HG03039 (cell line): ENCODE data around the gene CD244.

Experiments
- ATAC-seq: cut with Tn5 transposase; IDR thresholded peaks from one replicate; pipeline ENCODE4 v1.9.1; 2021; ENCODE audit warnings: mild to moderate bottlenecking, moderate library complexity; ENCODE audit not compliant: unreplicated experiment

The CD244 gene

DNA sequence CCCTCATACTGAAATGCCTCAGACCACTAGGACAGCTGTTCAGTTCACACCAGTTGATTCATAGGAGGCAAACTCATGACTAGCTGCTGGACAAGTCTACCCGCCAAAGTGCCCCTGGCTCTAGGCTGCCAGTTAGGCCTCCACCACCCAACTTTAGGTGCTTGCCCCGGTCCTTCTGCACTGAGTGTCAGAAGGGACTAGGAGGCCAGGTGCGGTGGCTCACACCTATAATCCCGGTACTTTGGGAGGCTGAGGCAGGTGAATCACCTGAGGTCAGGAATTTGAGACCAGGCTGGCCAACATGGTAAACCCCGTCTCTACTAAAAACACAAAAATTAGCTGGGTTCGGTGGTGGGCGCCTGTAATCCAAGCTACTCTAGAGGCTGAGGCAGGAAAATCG lies 47.8 kb downstream of the CD244 start:
- ATAC-seq: no peak

DNA sequence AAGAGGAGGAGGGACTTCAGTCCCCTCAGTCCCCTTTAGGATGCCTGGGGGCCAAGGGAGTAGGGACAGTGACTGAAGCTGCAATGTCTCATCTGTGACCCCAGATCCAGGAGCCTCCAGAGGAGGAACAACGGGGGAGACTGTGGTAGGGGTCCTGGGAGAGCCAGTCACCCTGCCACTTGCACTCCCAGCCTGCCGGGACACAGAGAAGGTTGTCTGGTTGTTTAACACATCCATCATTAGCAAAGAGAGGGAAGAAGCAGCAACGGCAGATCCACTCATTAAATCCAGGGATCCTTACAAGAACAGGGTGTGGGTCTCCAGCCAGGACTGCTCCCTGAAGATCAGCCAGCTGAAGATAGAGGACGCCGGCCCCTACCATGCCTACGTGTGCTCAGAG lies 48.4 kb downstream of the CD244 start:
- ATAC-seq: no peak

DNA sequence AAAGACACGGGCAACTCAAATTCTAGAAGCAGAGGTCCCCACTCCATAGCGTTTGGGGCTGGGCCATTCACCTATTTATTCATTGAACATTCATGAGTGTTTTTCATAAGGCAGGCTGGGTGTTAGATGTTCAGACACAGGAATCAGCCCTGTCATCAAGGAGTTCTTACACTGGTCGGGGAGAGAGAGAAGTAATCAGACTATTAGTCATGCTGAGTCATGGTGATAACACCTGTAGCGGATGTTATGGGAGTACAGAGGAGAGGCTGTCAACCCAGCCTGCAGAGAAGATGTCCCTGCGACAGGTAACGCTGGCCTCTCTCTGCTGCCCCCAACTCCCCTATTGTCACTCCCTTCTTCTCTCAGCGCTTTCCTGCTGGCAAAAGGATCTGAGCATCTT lies 49.5 kb downstream of the CD244 start:
- ATAC-seq: no peak

DNA sequence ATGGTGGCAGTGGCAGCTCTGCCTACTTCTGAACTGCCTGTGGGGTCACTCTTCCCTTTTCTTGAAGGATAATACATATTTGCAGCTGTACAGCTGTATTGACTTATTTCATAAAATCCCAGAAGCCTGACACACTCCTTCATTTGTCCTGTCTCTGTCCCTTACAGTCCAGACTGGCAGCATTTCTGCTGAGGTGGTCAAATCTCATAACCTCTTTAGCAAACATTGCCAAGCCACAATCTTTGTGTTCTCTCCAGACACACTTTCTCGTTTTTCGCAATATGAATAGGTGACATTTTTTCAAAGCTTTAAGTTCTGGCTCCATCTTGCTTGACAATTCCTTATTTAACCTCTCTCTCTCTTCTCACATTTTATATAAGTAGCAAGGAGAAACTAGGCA lies 51.5 kb downstream of the CD244 start:
- ATAC-seq: no peak

DNA sequence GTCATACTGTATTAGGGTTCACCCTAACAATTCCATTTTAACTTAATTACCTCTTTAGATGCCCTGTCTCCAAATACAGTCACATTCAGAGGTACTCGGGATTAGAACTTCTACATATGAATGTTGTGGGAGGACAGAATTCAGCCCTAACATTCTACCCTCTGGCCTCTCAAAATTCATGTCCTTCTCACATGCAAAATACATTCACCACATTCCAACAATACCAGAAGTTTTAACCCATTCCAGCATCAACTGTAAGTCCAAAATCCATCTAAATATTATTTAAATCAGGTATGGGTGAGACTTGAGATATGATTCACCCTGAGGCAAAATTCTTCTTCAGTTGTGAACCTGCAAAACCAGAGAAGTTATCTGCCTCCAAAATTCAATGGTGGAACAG lies 52.2 kb downstream of the CD244 start:
- no peak for ATAC-seq

DNA sequence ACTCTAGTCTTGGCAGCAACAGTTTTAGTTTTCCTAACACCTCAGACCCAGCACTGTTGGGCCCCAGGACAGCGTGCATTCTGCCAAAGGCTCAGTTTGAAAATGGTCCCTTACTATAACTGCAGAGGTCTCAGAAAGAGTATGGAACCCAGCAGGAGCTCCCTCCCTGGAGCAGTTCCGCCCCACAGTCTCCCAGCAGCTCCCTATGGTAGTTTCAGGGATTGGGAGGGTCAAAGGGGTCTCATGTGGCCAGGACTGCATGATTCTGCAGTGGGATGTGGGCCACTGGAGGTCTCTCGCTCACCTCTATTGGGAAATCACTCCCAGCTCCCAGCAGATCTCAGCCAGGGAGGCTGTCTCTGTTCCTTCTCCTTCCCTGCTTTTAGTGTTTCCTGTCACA lies 54.4 kb downstream of the CD244 start:
- no peak for ATAC-seq

DNA sequence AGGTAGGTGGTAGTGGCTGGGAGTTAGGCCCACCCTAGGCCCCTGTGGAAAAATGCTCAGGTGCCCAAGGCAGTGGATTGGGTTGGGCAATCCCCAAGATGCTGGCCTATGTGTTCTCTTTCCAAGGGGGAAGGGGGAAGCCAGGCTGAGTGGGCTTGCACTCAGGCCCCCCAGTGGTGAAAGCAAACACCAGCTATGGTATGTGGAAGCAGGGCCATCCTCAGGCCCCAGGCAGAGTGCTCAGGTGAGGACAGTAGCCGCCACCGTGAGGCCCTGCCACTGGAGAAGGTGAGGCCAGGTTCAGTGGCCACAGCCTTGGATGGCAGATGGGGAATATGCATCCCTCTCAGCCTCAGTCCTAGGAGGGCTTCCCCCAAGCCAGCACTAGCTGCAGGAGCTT lies 54.9 kb downstream of the CD244 start:
- no peak for ATAC-seq

DNA sequence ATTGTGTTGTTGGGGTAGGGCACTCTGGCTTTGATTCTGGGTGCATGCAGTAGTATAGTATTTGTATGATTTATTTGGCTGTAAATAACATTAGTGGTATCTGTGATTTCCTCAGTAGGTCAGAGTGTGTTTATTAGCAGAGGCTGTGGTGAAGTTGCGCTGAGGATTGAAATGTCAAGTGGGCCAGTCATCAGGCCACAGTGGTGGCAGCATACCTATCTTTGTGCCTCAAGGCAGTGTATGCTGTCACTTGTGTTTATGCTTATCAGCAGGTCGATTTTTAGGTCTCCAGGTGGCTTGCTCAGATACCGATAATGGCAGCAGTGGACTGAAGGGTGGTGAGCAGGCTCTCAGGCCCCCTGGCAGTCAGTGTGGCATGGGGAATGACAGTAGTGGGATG lies 55.4 kb downstream of the CD244 start:
- ATAC-seq: no peak

DNA sequence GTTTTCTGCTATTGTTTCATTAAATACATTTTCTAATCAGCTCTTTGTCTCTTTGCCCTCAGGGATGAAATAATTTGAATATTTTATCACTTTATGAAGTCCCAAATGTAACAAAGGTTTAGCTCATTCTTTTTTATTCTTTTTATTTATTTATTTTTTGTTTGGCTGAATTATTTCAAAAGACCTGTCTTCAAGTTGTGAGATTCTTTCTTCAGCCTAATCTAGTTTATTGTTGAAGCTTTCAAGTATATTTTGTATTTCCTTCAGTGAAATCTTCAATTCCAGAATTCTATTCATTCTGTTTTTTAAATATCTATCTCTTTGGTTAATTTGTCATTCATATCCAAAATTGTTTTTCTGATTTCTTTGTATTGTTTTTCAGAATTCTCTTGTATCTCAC lies 55.9 kb downstream of the CD244 start:
- ATAC-seq: no peak

DNA sequence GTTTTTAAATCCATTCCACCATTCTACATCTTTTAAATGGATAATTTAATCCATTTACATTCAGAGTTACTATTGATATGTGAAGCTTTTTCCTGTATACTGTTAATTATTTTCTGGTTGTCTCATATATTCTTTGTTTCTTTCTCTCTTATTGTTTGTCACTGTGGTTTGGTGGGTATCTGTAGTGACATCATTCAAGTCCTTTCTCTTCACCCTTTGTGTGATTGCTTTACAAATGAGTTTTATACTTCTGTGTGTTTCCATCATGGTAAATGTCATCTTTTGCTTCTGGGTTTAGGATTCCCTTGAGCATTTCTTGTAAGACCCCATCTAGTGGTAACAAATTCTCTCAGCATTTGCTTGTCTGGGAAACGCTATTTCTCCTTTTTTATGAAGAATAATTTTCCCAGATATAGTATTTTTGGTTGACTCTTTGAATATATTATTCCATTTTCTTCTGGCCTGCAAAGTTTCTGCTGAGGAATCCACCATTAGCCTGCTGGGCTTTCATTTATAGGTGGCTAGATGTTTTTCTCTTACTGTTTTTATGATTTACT lies 56.5 kb downstream of the CD244 start:
- ATAC-seq: no peak

DNA sequence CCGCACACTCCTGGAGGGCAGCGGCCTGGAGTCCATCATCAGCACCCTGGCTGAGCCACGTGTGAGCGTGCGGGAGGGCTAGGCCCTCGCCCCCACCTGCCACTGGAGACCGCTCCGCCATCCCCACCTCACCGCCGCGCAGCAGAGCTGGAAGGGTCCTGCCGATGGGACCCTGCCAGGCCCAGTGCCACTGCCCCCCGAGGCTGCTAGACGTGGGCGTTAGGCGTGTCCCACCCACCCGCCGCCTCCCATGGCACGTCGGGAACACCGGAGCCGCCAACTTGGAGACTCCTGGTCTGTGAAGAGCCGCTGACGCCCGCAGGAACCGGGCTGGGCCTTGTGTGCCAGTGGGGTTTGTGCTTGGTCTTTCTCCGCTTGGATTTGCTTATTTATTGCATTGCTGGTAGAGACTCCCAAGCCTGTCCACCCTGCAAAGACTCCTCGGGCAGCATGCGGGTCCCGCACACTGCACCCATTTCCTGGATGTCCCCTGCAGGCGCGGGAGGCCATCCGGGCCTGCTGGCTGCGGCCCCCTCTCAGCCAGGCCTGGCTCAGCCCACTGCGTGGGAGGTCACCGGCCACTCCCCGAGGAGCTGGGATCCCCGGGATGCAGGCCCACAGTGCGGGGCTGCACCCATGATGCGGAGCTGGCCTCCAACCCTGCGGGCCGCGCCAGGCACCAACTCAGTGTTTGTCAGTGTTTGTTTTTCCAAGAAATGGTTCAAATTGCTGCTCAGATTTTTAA lies 60.7 kb downstream of the CD244 start:
- no peak for ATAC-seq

DNA sequence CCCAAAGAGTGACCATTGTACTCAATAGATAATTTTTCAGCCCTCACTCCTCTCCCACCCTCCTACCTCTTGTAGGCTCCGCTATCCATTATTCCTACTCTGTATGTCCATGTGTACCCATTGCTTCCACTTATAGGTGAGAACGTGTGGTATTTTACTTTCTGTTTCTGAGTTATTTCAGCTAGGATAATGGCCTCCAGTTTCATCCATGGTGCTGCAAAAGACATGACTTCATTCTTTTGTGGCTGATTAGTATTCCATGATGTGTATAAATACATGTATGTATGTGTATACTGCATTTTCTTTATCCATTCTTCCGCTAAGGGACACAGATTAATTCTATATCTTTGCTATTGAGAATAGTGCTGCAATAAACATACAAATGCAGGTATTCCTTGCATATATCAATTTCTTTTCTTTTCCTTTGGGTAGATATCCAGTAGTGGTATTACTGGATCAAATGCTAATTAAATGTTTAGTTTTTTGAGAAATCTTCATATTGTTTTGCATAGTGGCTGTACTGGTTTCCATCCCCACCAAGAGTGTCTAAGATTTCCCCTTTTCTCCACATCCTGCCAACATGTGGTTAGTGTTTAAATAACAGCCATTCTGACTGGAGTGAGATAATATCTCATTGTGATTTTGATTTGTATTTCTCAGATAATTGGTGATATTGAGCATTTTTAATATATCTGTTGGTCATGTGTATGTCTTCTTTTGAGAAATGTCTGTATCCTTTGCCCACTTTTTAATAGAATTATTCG lies 61.9 kb downstream of the CD244 start:
- ATAC-seq: no peak

DNA sequence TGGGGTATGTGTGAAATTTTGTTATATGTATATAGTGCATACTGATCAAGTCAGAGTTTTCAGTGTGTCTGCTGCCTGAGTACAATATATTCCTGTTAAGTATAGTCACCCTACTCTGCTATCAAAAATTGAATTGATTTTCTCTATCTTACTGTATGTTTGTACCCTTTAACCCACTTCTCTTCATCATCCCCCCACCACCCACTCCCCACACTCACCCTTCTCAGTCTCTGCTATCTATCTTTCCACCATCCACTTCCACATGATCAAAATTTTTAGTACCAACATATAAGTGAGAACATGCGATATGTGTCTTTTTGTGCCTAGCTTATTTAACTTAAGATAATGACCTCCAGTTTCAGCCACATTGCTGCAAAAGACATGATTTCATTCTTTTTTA lies 62.5 kb downstream of the CD244 start:
- ATAC-seq: no peak

DNA sequence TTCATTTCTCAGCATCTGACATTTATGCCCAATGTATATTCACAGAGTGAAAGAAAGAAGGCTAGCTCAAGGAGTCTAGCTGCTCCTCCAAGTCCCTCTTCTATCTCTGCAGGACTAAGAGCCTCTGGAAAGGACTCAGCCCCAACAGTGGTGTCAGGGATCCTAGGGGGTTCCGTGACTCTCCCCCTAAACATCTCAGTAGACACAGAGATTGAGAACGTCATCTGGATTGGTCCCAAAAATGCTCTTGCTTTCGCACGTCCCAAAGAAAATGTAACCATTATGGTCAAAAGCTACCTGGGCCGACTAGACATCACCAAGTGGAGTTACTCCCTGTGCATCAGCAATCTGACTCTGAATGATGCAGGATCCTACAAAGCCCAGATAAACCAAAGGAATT lies 63.0 kb downstream of the CD244 start:
- no peak for ATAC-seq

DNA sequence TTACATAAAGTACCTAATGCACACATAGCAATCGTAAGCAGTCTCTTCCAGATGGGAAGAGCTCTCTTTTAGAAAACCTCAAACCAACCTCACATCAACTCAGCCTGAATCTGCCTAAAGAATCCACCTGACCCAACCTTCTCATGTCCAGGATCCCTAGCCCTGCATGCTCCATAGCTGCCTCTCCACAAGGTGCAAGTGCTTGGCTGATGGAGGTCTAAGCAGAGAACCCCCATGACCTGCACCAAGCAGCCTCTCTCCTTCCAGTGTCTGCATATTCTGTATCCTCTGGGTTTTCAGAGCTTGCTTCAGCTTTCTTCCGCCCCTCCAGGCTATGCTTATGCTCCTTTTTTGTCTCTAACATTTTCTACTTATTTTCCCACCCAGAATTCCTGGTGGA lies 64.2 kb downstream of the CD244 start:
- no peak for ATAC-seq

DNA sequence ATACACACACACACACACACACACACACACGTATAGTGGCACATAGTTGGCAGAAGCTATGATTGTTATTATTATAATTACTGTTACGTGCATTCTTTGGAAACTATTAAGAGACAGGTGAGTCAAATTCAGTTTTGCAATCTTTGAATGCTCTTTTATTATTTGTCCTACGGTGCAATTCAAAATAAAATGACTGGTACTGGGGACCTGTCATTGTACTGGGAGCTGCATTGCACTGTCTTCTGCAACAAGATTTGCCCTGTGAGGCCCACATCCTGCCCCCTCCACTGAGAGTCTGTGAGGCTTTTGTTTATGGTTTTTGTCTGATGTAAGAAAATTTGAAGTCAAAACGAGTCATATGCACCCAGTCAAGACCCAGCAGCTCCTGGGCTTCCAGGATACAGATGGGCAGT lies 64.8 kb downstream of the CD244 start:
- no peak for ATAC-seq

DNA sequence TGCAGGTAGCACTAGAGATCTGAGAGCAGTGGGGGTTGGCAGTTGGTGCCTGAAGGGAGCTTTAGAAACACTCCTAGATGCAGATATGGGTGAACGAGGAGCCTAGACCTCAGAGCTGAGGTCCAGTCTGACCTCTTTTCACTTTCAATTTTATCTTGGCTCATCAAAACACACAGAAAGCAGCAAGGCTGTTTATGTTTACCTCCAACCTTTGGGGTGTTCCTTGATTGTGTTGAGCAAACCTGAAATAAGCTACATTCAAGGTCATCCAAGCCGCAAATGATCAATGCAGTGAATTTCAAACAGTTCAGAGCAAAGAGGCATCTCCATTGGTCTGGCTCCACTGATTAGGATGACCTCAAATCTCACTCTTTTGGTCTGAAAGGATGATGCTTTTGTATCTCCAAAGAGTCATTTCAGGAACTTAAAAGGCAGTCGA lies 65.4 kb downstream of the CD244 start:
- ATAC-seq: no peak

DNA sequence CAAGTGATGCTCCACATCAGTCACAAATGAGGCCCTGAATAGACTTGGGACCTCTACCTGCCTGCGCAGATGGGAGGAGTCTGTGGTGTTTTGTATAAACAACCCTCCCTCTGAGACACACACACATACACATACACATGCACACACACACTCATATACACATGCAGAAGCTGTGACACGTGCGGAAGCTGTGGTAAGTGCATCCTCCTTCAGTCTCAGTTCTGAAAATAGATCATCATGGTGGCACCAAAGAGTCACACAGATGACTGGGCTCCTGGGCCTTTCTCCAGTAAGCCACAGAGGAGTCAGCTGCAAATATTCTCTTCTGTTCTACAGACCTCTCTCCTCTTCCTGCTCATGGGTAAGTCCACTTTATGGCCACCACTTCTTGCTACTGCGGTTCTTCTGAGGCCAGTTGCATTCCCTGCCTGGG lies 66.7 kb downstream of the CD244 start, which contains the start of gene LY9:
Gene LY9 (plus strand): TSS at position 224 of the 433 bp plus-strand sequence. CDS start 14 bp downstream, at position 238.
- ATAC-seq: peak; percentile 65

DNA sequence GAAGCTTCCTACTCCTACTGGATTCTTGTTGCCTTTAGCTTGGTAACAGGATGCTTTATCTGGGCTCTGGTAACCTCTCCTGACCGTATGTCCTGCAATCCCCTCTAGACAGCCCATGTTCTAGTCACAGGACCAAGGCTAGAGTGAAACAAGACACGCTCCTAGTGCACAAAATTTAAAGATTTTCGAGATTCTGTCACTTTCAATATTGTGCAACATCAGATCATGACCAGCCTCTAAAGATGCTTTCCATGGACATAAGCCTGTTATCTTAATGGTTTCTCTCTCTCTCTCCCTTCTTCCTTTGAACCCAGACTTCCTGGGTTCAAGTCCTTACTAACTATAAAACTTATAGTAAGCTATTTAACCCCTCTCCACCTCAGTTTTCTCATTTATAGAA lies 68.3 kb downstream of the CD244 start:
- ATAC-seq: no peak

DNA sequence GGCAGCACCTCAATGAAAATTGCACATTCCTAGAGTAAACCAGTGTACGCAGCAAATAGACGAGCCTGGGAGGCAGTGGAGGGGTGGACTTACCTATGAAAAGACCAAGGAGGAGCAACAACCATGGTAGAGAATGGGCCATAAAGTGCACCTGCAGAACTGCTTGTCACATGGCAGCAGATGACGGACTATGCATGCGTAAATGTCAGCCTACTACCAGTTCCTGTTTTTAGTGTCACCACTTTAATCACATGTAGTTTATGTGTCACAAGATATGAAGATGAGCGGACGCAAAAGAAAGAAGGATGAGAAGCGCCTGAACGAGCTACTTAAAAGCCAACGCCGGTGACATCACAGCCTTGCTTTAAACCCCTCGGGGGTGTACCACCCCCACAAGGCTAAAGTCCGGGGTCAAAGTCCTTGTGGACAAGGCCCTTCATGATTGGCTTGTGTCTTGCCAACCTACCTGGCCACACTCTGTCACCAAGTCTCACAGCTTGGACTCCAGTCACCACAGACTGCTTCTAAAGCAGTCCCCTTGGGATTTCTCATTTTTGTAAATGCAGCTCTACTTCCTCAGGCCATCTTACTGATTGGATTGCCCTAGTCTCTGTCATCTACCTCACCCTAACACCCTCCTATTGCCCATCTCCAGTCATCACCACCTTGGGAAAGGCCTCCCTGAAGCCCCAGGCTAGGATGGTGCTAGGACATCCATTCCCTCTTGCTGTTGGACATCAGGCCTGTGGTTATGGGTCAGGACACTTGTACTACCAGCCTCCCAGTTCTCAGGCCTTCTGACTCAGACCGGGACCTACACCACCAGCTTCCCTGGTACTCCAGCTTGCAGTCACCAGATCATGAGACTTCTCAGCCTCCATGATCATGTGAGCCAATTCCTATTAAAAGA lies 72.7 kb downstream of the CD244 start:
- ATAC-seq: peak; percentile 79
